Breast epithelium (tissue), 4 donors: ENCODE measurements around the gene ICAM4. TPM values are rescaled to one million over a fixed set of nuclear protein-coding genes. Genes with fewer than 3 reads are reported as not detected.

Experiments used
- DNase-seq, 2 donors: peaks; one replicate each; pipeline ENCODE4 v3.0.0-alpha.2; 2019; ENCODE audit warnings: low spot score in 2 of 2
- H3K27ac ChIP-seq, 2 donors: fragments of 200-600 bp; sonication (generic) in 1 of 2; one replicate each; pipeline ENCODE4 v1.5.1; 2016 to 2019; ENCODE audit warnings: mild to moderate bottlenecking in 1 of 2
- H3K27me3 ChIP-seq, 2 donors: fragments of 200-600 bp; sonication (generic) in 1 of 2; one replicate each; pipeline versions ENCODE4 v1.5.1 to v1.6.0; 2017 to 2019; ENCODE audit warnings: control low read depth in 1 of 2, mild to moderate bottlenecking in 1 of 2
- H3K36me3 ChIP-seq: fragments of 200-600 bp; one replicate; pipeline ENCODE4 v1.5.1; 2019
- H3K4me1 ChIP-seq, 2 donors: fragments of 200-600 bp; sonication (generic); one replicate each; pipeline ENCODE4 v1.5.1; 2016 to 2019; ENCODE audit warnings: control low read depth in 1 of 2
- H3K4me3 ChIP-seq, 3 donors: fragments of 200-600 bp; sonication (generic); 1 replicate in 2 of 3; 2 replicates in 1 of 3; pipeline ENCODE4 v1.5.1; 2016 to 2019; ENCODE audit warnings: mild to moderate bottlenecking in 3 of 3, moderate library complexity in 2 of 3
- H3K9me3 ChIP-seq, 2 donors: fragments of 200-600 bp; sonication (generic) in 1 of 2; one replicate each; pipeline ENCODE4 v1.5.1; 2016 to 2019; ENCODE audit warnings: control low read depth in 1 of 2
- POLR2A ChIP-seq: fragments of 450-650 bp; IDR thresholded peaks from one replicate; pipeline ENCODE4 v1.6.1; 2016; ENCODE audit warnings: antibody characterized with exemption, mild to moderate bottlenecking, moderate library complexity
- POLR2AphosphoS5 ChIP-seq, 3 donors: sonication (generic); formaldehyde crosslinking; IDR thresholded peaks; one replicate each; pipeline ENCODE4 v1.6.1; 2017; ENCODE audit warnings: antibody characterized with exemption in 3 of 3
- intact Hi-C: fragments of 100-400 bp; cut with DNase I; formaldehyde crosslinking; loops from one replicate; pipeline ENCODE4 v1.15.1; 2023; ENCODE audit warnings: low total_unique reads
- total RNA-seq, 3 donors: library from RNA; depleted of rRNA; stranded (reverse); fragments of >200 nt; gene quantifications; one replicate each; pipeline ENCODE4 v1.1.0, GENCODE V29; 2016
- TF ChIP-seq, protein P1 (sequence below), 3 donors: fragments of 450-650 bp; IDR thresholded peaks; one replicate each; pipeline ENCODE4 v1.5.1; 2016 to 2017; ENCODE audit warnings: antibody characterized with exemption in 3 of 3, mild to moderate bottlenecking in 3 of 3, moderate library complexity in 3 of 3

ICAM4 gene
- total RNA-seq, 3 donors from 2014 or later: 1.1 to 1.6 TPM; not detected in 1

DNA sequence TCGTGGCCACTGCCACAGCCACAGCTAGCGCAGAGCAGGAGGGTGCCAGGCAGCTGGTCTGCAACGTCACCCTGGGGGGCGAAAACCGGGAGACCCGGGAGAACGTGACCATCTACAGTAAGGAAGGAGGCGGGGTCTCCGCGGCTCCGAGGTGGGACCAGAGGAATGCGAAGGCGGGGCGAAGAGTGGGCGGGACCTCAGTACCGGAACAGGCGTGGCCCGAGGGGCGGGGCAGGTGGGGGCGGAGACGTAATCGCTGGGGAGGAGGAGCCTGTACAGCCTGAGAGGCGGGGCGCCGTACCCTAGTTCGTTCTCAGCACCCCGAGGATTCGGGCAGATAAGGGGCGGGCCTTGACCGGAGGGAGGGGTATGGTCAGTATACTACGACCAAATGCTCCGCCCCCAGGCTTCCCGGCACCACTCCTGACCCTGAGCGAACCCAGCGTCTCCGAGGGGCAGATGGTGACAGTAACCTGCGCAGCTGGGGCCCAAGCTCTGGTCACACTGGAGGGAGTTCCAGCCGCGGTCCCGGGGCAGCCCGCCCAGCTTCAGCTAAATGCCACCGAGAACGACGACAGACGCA is 5.5 kb downstream of the ICAM4 start:
- peaks cover 27 to 33% of the 10 kb centered on the region in 2 donors for H3K4me1 ChIP-seq
- no peaks in the 10 kb centered on the region for H3K36me3 ChIP-seq
- TF ChIP-seq, protein P1, sequence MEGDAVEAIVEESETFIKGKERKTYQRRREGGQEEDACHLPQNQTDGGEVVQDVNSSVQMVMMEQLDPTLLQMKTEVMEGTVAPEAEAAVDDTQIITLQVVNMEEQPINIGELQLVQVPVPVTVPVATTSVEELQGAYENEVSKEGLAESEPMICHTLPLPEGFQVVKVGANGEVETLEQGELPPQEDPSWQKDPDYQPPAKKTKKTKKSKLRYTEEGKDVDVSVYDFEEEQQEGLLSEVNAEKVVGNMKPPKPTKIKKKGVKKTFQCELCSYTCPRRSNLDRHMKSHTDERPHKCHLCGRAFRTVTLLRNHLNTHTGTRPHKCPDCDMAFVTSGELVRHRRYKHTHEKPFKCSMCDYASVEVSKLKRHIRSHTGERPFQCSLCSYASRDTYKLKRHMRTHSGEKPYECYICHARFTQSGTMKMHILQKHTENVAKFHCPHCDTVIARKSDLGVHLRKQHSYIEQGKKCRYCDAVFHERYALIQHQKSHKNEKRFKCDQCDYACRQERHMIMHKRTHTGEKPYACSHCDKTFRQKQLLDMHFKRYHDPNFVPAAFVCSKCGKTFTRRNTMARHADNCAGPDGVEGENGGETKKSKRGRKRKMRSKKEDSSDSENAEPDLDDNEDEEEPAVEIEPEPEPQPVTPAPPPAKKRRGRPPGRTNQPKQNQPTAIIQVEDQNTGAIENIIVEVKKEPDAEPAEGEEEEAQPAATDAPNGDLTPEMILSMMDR (IDR thresholded peaks at IDR 0.05): no peak
- TF ChIP-seq POLR2A (no peak), POLR2AphosphoS5 (IDR thresholded peaks at IDR 0.05) (no peak)
- H3K4me3 ChIP-seq: peak overlapping the region; percentile 26 to 72 (median 54)
- peak; percentile 75 to 92 for DNase-seq
- no peaks in the 10 kb centered on the region for H3K9me3 ChIP-seq
- intact Hi-C loops: no loop called here
- H3K27me3 ChIP-seq: peaks cover 24 to 83% of the 10 kb centered on the region in 2 donors
- peak overlapping the region; percentile 25 to 52 for H3K27ac ChIP-seq

DNA sequence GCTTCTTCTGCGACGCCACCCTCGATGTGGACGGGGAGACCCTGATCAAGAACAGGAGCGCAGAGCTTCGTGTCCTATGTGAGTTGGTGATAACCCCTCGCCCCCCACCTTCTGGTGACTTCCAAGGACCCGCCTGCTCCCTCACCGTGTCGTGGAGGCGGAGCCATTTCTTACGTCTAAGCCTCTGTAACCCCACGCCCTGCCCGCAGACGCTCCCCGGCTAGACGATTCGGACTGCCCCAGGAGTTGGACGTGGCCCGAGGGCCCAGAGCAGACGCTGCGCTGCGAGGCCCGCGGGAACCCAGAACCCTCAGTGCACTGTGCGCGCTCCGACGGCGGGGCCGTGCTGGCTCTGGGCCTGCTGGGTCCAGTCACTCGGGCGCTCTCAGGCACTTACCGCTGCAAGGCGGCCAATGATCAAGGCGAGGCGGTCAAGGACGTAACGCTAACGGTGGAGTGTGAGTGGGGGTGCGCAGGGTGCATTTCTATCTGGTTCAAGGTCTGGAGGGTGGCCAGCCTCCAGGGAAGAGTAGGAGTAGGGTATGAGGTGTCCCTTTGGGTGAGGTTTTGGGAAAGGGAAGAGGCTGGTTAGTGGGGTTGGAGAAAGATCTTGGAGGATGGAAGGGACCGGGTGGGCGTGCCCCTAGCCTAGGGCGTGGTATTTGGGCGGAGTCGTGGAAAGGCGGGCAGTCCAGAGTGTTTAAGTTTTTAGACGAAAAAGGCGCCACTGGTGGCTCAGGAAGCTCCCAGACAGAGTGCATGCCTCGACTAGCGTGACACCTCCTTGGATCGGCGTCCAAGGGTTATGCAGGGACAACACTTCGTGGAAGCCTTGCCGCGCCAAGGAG is 6.3 kb downstream of the ICAM4 start:
- intact Hi-C loops: no loop called here
- H3K36me3 ChIP-seq: no peaks in the 10 kb centered on the region
- H3K27ac ChIP-seq: peak overlapping the region in 1 of 2 donors; percentile 52
- TF ChIP-seq POLR2AphosphoS5 (IDR thresholded peaks at IDR 0.05) (no peak), POLR2A (no peak)
- TF ChIP-seq, protein P1 (IDR thresholded peaks at IDR 0.05): no peak
- no peak for DNase-seq
- no peaks in the 10 kb centered on the region for H3K9me3 ChIP-seq
- H3K27me3 ChIP-seq: peaks cover 24 to 83% of the 10 kb centered on the region in 2 donors
- H3K4me1 ChIP-seq: peaks cover 27 to 33% of the 10 kb centered on the region in 2 donors
- H3K4me3 ChIP-seq: peak overlapping the region in 2 of 3 donors; percentile 54 to 72

DNA sequence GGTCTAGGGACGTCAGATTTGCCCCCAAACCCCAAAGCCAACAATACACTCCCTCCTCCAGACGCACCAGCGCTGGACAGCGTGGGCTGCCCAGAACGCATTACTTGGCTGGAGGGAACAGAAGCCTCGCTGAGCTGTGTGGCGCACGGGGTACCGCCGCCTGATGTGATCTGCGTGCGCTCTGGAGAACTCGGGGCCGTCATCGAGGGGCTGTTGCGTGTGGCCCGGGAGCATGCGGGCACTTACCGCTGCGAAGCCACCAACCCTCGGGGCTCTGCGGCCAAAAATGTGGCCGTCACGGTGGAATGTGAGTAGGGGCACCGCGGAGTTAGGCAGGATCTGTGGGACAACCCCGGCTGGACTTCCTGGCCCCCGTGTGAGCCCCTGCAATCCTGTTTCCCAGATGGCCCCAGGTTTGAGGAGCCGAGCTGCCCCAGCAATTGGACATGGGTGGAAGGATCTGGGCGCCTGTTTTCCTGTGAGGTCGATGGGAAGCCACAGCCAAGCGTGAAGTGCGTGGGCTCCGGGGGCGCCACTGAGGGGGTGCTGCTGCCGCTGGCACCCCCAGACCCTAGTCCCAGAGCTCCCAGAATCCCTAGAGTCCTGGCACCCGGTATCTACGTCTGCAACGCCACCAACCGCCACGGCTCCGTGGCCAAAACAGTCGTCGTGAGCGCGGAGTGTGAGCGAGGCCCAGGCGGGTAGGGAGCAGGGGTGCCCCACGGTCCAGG is 7.0 kb downstream of the ICAM4 start:
- no peaks in the 10 kb centered on the region for H3K36me3 ChIP-seq

DNA sequence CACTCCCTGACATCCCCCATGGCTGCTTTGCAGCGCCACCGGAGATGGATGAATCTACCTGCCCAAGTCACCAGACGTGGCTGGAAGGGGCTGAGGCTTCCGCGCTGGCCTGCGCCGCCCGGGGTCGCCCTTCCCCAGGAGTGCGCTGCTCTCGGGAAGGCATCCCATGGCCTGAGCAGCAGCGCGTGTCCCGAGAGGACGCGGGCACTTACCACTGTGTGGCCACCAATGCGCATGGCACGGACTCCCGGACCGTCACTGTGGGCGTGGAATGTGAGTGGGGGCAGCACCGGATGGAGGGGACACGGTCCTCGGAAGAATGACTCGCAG is 7.6 kb downstream of the ICAM4 start:
- Histone ChIP-seq H3K4me3 (no peak overlapping the region), H3K4me1 (peaks cover 23 to 30% of the 10 kb centered on the region in 2 donors), H3K36me3 (no peaks in the 10 kb centered on the region), H3K9me3 (no peaks in the 10 kb centered on the region), H3K27ac (no peak overlapping the region), H3K27me3 (peaks cover 21 to 71% of the 10 kb centered on the region in 2 donors)
- no peak for TF ChIP-seq POLR2A
- no peak for TF ChIP-seq POLR2AphosphoS5 (IDR thresholded peaks at IDR 0.05)
- TF ChIP-seq, protein P1 (IDR thresholded peaks at IDR 0.05): no peak
- intact Hi-C loops: no loop called here
- no peak for DNase-seq

More for the DNA sequence above, 7.0 kb downstream of the ICAM4 start:
- Histone ChIP-seq H3K27me3 (peaks cover 24 to 77% of the 10 kb centered on the region in 2 donors), H3K4me3 (peak overlapping the region in 2 of 3 donors; percentile 54 to 72), H3K4me1 (peaks cover 27 to 33% of the 10 kb centered on the region in 2 donors), H3K9me3 (no peaks in the 10 kb centered on the region), H3K27ac (no peak overlapping the region)
- no peak for DNase-seq
- TF ChIP-seq POLR2AphosphoS5 (IDR thresholded peaks at IDR 0.05) (no peak), POLR2A (no peak)
- TF ChIP-seq, protein P1 (IDR thresholded peaks at IDR 0.05): no peak
- intact Hi-C loops: no loop called here
